Ramos (cell line): ENCODE results near the gene TAP2.

Source experiments
- in situ Hi-C: fragments of 300-500 bp; cut with MboI; formaldehyde crosslinking; loops from one replicate; pipeline ENCODE4 v1.14.3; 2022; ENCODE audit warnings: low sequenced_read_pairs; ENCODE audit not compliant: unreplicated experiment

The TAP2 gene

GRCh38 chr6:32799168-32799567 is 39.4 kb downstream of the TAP2 start:
- in situ Hi-C loops, result loop anchor here (25.0 kb wide), 1 partner anchor 562 kb away; no protein-coding TSS in a partner anchor

GRCh38 chr6:32796848-32797776 is 41.4 kb downstream of the TAP2 start:
- in situ Hi-C loops, result loop anchor here (25.0 kb wide), 1 partner anchor 560 kb away; no protein-coding TSS in a partner anchor

- in situ Hi-C loops, result loop anchor here (5.0 to 25.0 kb wide), 3 partner anchors 77 to 557 kb away; no protein-coding TSS in a partner anchor
Observed at GRCh38 chr6:32794510-32794909, 44.0 kb downstream of the TAP2 start.

- in situ Hi-C loops, result loop anchor here (5.0 to 25.0 kb wide), 3 partner anchors 76 to 556 kb away; no protein-coding TSS in a partner anchor
Observed at GRCh38 chr6:32792901-32793435, 45.6 kb downstream of the TAP2 start.

- in situ Hi-C loops, result loop anchor here (5.0 to 25.0 kb wide), 3 partner anchors 73 to 553 kb away; no protein-coding TSS in a partner anchor
Observed at GRCh38 chr6:32790306-32790705, 48.2 kb downstream of the TAP2 start.
